ENCODE results near the gene CDCA4.

GRCh38 chr14:105055736-105056302, 34.9 kb upstream of the CDCA4 start:
- TF ChIP-seq CTCF (IDR thresholded peaks at IDR 0.05; ENCODE audit: low read depth, low read length) (no peak), MAX (IDR thresholded peaks at IDR 0.05; ENCODE audit: low read depth, low read length) (no peak), POLR2A (IDR thresholded peaks at IDR 0.05; ENCODE audit: extremely low read depth, insufficient read length) (no peak), MYC (IDR thresholded peaks at IDR 0.05; ENCODE audit: low read depth, low read length) (no peak)

All from NB4 (cell line).